WTC11 (cell line): ENCODE data around the gene TPRX2. TPM values are rescaled to one million over a fixed set of nuclear protein-coding genes. Genes with fewer than 3 reads are reported as not detected.

Experiments
- ATAC-seq: fragments of 200-7000 bp; cut with Tn5 transposase; 2 replicates; pipeline ENCODE4 v1.10.0; 2021; ENCODE audit warnings: mild to moderate bottlenecking, moderate library complexity
- CTCF ChIA-PET: fragments of 300-600 bp; sonication (Branson Sonifier 250); formaldehyde crosslinking; loops from one replicate; lab custom pipeline; 2021; ENCODE audit warnings: antibody characterized with exemption; lab: Charles Lee
- POLR2A ChIA-PET: fragments of 350-600 bp; sonication (Branson Sonifier 250); formaldehyde crosslinking; loops from one replicate; lab custom pipeline; 2021; ENCODE audit warnings: antibody characterized with exemption; lab: Charles Lee
- DNase-seq: peaks from one replicate; pipeline ENCODE4 v3.0.0; 2021; ENCODE audit warnings: low spot score
- H3K27ac Mint-ChIP-seq: 2 replicates; pipeline ENCODE4 v1.8.0; 2021; ENCODE audit warnings: mixed read lengths
- H3K27me3 Mint-ChIP-seq: 2 replicates; pipeline ENCODE4 v1.8.0; 2021; ENCODE audit warnings: low read depth, mild to moderate bottlenecking, moderate library complexity, mixed read lengths
- H3K36me3 Mint-ChIP-seq: 2 replicates; pipeline ENCODE4 v1.8.0; 2021; ENCODE audit warnings: mixed read lengths
- H3K4me1 Mint-ChIP-seq: 2 replicates; pipeline ENCODE4 v1.8.0; 2022; ENCODE audit warnings: mixed read lengths
- H3K4me3 Mint-ChIP-seq: 2 replicates; pipeline ENCODE4 v1.8.0; 2021; ENCODE audit warnings: mild to moderate bottlenecking, moderate library complexity, mixed read lengths
- H3K9me3 Mint-ChIP-seq: 2 replicates; pipeline ENCODE4 v1.8.0; 2021; ENCODE audit warnings: mixed read lengths
- CBFB ChIP-seq: sonication (generic); formaldehyde crosslinking; IDR thresholded peaks from 2 replicates; pipeline ENCODE4 v1.8.1; 2022; ENCODE audit warnings: mild to moderate bottlenecking, low read depth, missing genetic modification reagents
- E2F1 ChIP-seq: sonication (generic); formaldehyde crosslinking; IDR thresholded peaks from 2 replicates; pipeline ENCODE4 v1.8.0; 2022; ENCODE audit warnings: mild to moderate bottlenecking, missing genetic modification reagents
- ETV6 ChIP-seq: sonication (generic); formaldehyde crosslinking; IDR thresholded peaks from 2 replicates; pipeline ENCODE4 v1.8.1; 2022; ENCODE audit warnings: mild to moderate bottlenecking, missing genetic modification reagents
- HMGA2 ChIP-seq: fragments of 250-450 bp; sonication (Bioruptor Pico); IDR thresholded peaks from 2 replicates; pipeline ENCODE4 v1.4.0; 2021; ENCODE audit warnings: mild to moderate bottlenecking, moderate library complexity
- JAZF1 ChIP-seq: fragments of 250-450 bp; sonication (Bioruptor Pico); IDR thresholded peaks from 2 replicates; pipeline ENCODE4 v1.9.0; 2021; ENCODE audit warnings: moderate library complexity, mild to moderate bottlenecking, inconsistent platforms
- MLX ChIP-seq: sonication (generic); formaldehyde crosslinking; IDR thresholded peaks from 2 replicates; pipeline ENCODE4 v1.8.1; 2023; ENCODE audit warnings: mild to moderate bottlenecking, missing genetic modification reagents, moderate library complexity
- NFYB ChIP-seq: sonication (generic); formaldehyde crosslinking; conservative IDR thresholded peaks from 2 replicates; pipeline ENCODE4 v1.8.0; 2022; ENCODE audit warnings: low read depth, missing genetic modification reagents
- NR2C2 ChIP-seq: sonication (generic); formaldehyde crosslinking; IDR thresholded peaks from 2 replicates; pipeline ENCODE4 v1.8.0; 2022; ENCODE audit warnings: mild to moderate bottlenecking, missing genetic modification reagents
- NR3C1 ChIP-seq: sonication (generic); formaldehyde crosslinking; conservative IDR thresholded peaks from 2 replicates; pipeline ENCODE4 v1.8.1; 2023; ENCODE audit warnings: low read depth, mild to moderate bottlenecking, missing genetic modification reagents
- SP1 ChIP-seq: sonication (generic); formaldehyde crosslinking; conservative IDR thresholded peaks from 2 replicates; pipeline ENCODE4 v1.8.1; 2022; ENCODE audit warnings: missing genetic modification reagents
- USF1 ChIP-seq: sonication (generic); formaldehyde crosslinking; IDR thresholded peaks from 2 replicates; pipeline ENCODE4 v1.8.0; 2022; ENCODE audit warnings: mild to moderate bottlenecking, missing genetic modification reagents
- ZMAT4 ChIP-seq: fragments of 250-450 bp; sonication (Bioruptor Pico); IDR thresholded peaks from 2 replicates; pipeline ENCODE4 v1.9.0; 2021; ENCODE audit warnings: mild to moderate bottlenecking
- ZNF232 ChIP-seq: sonication (generic); formaldehyde crosslinking; IDR thresholded peaks from 2 replicates; pipeline ENCODE4 v1.8.0; 2022; ENCODE audit warnings: mild to moderate bottlenecking, missing genetic modification reagents
- ZNF263 ChIP-seq: sonication (generic); formaldehyde crosslinking; IDR thresholded peaks from 2 replicates; pipeline ENCODE4 v1.8.1; 2022; ENCODE audit warnings: low read depth, mild to moderate bottlenecking, moderate library complexity, missing genetic modification reagents
- ZNF425 ChIP-seq: fragments of 250-450 bp; sonication (Bioruptor Pico); conservative IDR thresholded peaks from 2 replicates; pipeline ENCODE4 v1.9.0; 2021; ENCODE audit warnings: mild to moderate bottlenecking
- total RNA-seq: library from RNA; stranded (reverse); gene quantifications from 3 replicates; pipeline ENCODE4 v1.2.3, GENCODE V29; 2021
- TF ChIP-seq, protein P1 (sequence below): fragments of 250-450 bp; sonication (Bioruptor Pico); IDR thresholded peaks from 2 replicates; pipeline ENCODE4 v2.1.2; 2022; ENCODE audit warnings: mild to moderate bottlenecking, moderate library complexity
- TF ChIP-seq, protein P2 (sequence below): fragments of 200-600 bp; IDR thresholded peaks from 2 replicates; pipeline ENCODE4 v1.8.0; 2022; ENCODE audit warnings: antibody characterized with exemption
- TF ChIP-seq, protein P3 (sequence below): sonication (generic); formaldehyde crosslinking; IDR thresholded peaks from 2 replicates; pipeline ENCODE4 v1.8.1; 2023; ENCODE audit warnings: mild to moderate bottlenecking, missing genetic modification reagents, moderate library complexity
- TF ChIP-seq, protein P4 (sequence below): sonication (generic); formaldehyde crosslinking; IDR thresholded peaks from 2 replicates; pipeline ENCODE4 v1.8.1; 2023; ENCODE audit warnings: mild to moderate bottlenecking, missing genetic modification reagents

Gene TPRX2
- total RNA-seq, 1 experiment from 2014 or later = not detected

DNA sequence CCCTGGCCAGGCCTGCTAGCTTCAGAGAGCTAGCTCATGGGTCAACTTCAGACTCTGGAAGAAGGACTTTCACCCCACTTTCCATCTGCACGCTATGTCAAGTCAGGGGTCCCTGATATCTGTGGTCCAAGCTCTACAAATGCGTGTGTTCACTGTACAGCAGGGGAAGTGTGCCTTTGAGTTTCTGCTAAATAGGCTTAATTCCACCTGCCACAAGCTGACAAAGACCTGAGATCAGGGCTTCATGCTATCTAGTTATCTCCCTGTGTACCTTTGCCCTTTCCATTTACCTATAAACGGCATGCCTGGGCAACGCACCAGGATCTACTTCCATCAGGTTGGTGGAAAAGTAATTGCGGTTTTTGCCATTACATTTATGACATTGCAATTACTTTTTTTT, 37.7 kb downstream of the TPRX2 start:
- POLR2A ChIA-PET = no interaction called here
- CTCF ChIA-PET = interaction anchor here (0.7 kb wide), 2 partner anchors 21 to 184 kb away, joined by 4 to 5 read pairs; partner anchors contain the start of gene EHD2

GRCh38 chr19:47897861-47898260, 38.8 kb downstream of the TPRX2 start:
- TF ChIP-seq NR3C1 (no peak), SP1 (CRISPR knock-in tag) (no peak), ZNF425 (CRISPR knock-in tag) (no peak), ZMAT4 (CRISPR knock-in tag) (no peak), ETV6 (no peak), JAZF1 (no peak), ZNF263 (CRISPR knock-in tag) (no peak)
- TF ChIP-seq, protein P1, sequence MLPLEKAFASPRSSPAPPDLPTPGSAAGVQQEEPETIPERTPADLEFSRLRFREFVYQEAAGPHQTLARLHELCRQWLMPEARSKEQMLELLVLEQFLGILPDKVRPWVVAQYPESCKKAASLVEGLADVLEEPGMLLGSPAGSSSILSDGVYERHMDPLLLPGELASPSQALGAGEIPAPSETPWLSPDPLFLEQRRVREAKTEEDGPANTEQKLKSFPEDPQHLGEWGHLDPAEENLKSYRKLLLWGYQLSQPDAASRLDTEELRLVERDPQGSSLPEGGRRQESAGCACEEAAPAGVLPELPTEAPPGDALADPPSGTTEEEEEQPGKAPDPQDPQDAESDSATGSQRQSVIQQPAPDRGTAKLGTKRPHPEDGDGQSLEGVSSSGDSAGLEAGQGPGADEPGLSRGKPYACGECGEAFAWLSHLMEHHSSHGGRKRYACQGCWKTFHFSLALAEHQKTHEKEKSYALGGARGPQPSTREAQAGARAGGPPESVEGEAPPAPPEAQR (CRISPR knock-in tag) = no peak
- TF ChIP-seq, protein P2, sequence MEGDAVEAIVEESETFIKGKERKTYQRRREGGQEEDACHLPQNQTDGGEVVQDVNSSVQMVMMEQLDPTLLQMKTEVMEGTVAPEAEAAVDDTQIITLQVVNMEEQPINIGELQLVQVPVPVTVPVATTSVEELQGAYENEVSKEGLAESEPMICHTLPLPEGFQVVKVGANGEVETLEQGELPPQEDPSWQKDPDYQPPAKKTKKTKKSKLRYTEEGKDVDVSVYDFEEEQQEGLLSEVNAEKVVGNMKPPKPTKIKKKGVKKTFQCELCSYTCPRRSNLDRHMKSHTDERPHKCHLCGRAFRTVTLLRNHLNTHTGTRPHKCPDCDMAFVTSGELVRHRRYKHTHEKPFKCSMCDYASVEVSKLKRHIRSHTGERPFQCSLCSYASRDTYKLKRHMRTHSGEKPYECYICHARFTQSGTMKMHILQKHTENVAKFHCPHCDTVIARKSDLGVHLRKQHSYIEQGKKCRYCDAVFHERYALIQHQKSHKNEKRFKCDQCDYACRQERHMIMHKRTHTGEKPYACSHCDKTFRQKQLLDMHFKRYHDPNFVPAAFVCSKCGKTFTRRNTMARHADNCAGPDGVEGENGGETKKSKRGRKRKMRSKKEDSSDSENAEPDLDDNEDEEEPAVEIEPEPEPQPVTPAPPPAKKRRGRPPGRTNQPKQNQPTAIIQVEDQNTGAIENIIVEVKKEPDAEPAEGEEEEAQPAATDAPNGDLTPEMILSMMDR = no peak
- Mint-ChIP-seq H3K4me3 (no peak overlapping the region), H3K27ac (peak overlapping the region; percentile 26), H3K9me3 (peaks cover 7% of the 10 kb centered on the region), H3K36me3 (peaks cover 2% of the 10 kb centered on the region), H3K27me3 (no peaks in the 10 kb centered on the region), H3K4me1 (peaks cover 3% of the 10 kb centered on the region; the same call in 1 of the 2 replicates)
- ChIA-PET CTCF (no interaction called here), POLR2A (no interaction called here)
- DNase-seq (no peak), ATAC-seq (no peak)

More for the DNA sequence above, 37.7 kb downstream of the TPRX2 start:
- Mint-ChIP-seq H3K27me3 (no peaks in the 10 kb centered on the region), H3K36me3 (peaks cover 12% of the 10 kb centered on the region), H3K4me3 (no peak overlapping the region), H3K27ac (no peak overlapping the region), H3K9me3 (peaks cover 14% of the 10 kb centered on the region), H3K4me1 (peaks cover 3% of the 10 kb centered on the region; the same call in 1 of the 2 replicates)
- DNase-seq = no peak
- TF ChIP-seq MLX (CRISPR knock-in tag) (no peak), E2F1 (CRISPR knock-in tag) (no peak), NFYB (CRISPR knock-in tag) (no peak), NR2C2 (CRISPR knock-in tag) (no peak), USF1 (CRISPR knock-in tag) (no peak), CBFB (CRISPR knock-in tag) (no peak), HMGA2 (no peak), JAZF1 (no peak), ZNF232 (no peak)
- TF ChIP-seq, protein P3, sequence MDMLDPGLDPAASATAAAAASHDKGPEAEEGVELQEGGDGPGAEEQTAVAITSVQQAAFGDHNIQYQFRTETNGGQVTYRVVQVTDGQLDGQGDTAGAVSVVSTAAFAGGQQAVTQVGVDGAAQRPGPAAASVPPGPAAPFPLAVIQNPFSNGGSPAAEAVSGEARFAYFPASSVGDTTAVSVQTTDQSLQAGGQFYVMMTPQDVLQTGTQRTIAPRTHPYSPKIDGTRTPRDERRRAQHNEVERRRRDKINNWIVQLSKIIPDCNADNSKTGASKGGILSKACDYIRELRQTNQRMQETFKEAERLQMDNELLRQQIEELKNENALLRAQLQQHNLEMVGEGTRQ (CRISPR knock-in tag) = no peak
- TF ChIP-seq, protein P4, sequence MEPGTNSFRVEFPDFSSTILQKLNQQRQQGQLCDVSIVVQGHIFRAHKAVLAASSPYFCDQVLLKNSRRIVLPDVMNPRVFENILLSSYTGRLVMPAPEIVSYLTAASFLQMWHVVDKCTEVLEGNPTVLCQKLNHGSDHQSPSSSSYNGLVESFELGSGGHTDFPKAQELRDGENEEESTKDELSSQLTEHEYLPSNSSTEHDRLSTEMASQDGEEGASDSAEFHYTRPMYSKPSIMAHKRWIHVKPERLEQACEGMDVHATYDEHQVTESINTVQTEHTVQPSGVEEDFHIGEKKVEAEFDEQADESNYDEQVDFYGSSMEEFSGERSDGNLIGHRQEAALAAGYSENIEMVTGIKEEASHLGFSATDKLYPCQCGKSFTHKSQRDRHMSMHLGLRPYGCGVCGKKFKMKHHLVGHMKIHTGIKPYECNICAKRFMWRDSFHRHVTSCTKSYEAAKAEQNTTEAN (CRISPR knock-in tag) = no peak
- ATAC-seq = no peak
